Activated CD4-positive, CD25-positive, alpha-beta regulatory T cell treated with anti-CD3 and anti-CD28 coated beads, Interleukin-2, amount 50 U/mL, for 72 hours (primary cell): ENCODE data around the gene PPFIA1.

Source experiments
- DNase-seq: peaks from one replicate; pipeline ENCODE4 v3.0.0; 2021

PPFIA1 gene

GRCh38 chr11:70418130-70418529 is 147.6 kb downstream of the PPFIA1 start:
- DNase-seq = no peak

DNA sequence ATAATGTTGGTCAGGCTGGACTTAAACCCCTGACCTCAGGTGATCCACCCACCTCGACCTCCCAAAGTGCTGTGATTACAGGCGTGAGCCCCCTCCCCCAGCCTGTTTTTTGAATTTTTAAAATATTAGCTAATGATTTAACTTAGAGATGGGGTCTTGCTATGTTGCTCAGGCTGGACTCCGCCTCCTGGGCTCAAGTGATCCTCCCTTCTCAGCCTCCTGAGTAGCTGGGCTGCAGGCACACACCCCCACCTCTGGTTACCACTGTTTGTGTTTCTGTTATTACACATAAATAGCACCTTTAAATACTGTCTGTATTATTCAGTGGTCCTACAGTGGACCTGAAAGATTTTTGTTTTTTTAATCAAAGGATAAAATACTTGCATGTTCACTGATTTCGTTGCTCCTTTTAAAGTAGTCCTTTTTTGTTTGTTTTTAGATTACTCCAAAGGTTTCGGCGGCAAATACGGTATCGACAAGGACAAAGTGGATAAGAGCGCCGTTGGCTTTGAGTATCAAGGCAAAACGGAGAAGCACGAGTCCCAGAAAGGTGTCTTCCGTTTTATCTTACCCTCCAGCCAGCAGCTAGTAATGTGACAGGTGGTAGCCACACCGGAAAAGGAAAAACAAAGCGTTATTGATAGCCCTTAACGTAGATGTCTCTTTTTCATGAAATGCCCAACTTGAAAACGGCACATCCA is 149.0 kb downstream of the PPFIA1 start:
- DNase-seq = no peak

- DNase-seq = no peak
Observed at GRCh38 chr11:70420008-70420464, 149.5 kb downstream of the PPFIA1 start.

- DNase-seq = no peak
Observed at GRCh38 chr11:70420496-70420895, 150.0 kb downstream of the PPFIA1 start.

DNA sequence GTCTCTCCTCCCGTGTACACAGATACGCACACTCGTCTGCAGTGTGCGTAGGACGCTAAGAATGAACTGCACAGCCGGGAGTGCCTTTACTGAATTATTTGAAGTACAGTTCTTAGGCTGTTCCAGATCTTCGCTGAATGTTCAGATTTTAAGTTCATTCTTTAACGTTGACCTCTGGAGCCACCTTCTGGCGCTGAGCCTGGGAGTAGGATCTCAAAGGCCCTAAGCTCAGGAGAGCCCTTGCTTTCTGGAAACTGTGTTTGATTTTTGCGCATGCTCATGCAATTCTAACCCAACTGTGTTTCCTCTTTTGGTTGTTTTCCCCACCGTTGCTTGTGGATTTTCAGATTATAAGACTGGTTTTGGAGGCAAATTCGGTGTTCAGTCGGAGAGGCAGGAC is 150.6 kb downstream of the PPFIA1 start:
- no peak for DNase-seq

GRCh38 chr11:70422692-70423522 is 152.4 kb downstream of the PPFIA1 start:
- DNase-seq = no peak

GRCh38 chr11:70423523-70424505 is 153.3 kb downstream of the PPFIA1 start:
- DNase-seq = peak; percentile 46

- DNase-seq = no peak
Observed at GRCh38 chr11:70424765-70425344, 154.4 kb downstream of the PPFIA1 start.

GRCh38 chr11:70427436-70427835 is 156.9 kb downstream of the PPFIA1 start:
- DNase-seq = no peak

DNA sequence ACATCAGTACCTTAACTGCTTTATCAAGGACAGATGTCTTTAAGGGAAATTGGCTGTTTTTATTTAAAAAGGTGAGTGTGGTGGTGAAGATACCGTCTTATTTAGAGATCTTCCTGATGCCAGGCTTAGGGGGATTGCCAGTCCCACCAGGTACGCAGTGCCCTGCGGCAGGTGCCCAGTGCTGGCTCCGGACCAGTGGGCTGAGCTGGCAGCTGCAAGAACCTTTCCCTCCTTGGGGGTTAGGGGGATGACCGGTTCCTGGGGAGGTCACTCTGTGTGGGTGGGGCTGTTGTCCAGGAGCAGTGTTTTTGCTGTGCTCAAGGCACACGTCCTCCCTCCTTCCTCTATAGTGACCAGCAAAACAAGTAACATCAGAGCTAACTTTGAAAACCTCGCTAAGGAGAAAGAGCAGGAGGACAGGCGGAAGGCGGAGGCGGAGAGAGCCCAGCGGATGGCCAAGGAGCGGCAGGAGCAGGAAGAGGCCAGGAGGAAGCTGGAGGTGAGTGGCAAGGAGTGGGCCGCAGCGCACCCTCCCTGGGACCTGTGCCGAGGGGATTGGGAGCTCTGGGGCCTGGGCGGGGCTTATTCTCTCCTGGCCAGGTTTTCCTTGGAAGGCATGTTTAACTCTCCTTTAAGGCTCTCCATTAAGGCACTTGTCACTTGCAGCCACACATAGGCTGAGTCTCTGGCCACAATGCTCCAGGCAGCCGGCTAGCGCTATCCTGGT is 158.4 kb downstream of the PPFIA1 start:
- DNase-seq = no peak

- DNase-seq = no peak
Observed at GRCh38 chr11:70429428-70429705, 158.9 kb downstream of the PPFIA1 start.

GRCh38 chr11:70429724-70430521 is 159.4 kb downstream of the PPFIA1 start:
- no peak for DNase-seq

DNA sequence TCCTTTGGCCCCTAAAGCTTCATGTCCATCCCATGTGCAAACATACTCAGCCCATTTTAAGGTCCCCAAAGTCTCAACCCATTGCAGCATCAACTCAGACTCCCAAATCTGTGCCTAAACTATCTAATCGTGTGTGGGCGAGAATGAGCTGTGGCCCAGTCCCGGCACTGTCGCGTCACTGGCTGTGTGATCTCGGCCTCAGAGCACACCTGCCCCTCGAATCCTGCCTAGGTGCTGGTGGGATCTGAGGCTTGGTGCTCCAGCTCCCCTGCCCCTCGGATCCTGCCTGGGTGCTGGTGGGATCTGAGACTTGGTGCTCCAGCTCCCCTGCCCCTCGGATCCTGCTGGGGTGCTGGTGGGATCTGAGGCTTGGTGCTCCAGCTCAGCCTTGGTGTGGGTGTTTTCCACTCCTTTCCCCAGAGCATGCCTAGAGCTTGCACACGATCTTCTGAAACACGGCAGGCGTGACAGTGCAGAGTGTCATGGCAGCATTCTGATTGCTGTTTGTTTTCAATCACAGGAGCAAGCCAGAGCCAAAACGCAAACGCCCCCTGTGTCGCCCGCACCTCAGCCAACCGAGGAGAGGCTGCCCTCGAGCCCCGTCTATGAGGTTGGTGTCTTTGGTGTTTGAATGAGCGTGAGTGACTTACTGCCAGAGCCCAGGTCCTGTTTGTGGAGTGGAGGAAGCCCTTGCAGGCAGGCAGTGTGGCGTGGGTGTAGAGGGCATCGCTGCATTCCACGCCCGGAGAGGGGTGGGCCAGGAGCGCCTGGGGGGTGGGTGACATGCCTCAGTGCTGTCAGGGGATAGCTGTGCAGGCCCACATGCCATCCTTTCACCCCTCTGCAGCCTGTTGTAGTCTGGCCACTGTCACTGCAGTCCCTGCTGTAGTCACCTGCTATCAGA is 160.4 kb downstream of the PPFIA1 start:
- DNase-seq = no peak

- DNase-seq = no peak
Observed at GRCh38 chr11:70431611-70432010, 161.1 kb downstream of the PPFIA1 start.

- DNase-seq = no peak
Observed at GRCh38 chr11:70432065-70432464, 161.6 kb downstream of the PPFIA1 start.

DNA sequence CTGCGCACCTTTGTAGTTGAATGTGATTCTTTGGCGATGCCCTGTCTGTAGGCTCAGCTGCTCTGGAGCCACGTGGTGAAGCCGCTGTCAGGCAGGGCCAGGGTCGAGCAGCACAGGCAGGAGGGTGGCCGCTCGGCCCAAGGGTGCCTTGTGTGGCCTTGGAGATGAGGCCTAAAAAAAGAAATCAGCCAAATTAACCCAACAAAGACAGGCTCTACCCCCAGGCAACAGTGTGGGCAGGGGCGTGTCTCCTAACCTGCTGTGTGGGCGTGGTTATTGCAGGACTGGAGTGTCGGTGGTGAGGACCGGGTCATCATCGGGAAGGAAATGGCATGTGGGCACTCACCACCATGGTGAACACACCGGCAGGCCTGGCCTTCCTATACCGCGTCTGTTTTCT is 162.1 kb downstream of the PPFIA1 start:
- DNase-seq = no peak

- no peak for DNase-seq
Observed at GRCh38 chr11:70433038-70433437, 162.5 kb downstream of the PPFIA1 start.

DNA sequence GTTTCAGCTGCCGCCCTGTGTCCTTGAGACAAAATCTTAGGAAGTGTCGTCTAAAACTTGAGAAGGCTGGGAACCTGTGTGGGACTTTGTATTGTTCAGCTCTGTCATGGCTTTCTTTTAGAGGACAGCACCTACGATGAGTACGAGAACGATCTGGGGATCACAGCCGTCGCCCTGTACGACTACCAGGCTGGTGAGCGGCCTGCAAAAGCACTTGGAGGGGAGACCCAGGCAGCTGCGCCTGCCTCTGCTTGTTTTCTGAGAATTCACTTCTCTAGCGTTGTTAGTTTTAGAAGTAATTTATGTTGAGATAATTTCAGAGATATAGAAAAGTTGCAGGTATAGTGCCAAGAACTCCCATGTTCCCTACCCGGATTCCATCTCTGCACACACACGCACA is 163.0 kb downstream of the PPFIA1 start:
- DNase-seq = no peak
